Suppressor macrophage treated with lipopolysaccharide for 4 hours (primary cell): ENCODE results near the gene MXI1.

Experiments used
- DNase-seq: peaks from one replicate; pipeline ENCODE4 v3.0.0-alpha.2; 2020

MXI1 gene

GRCh38 chr10:110216942-110217661, 9.7 kb downstream of the MXI1 start:
- DNase-seq: no peak

GRCh38 chr10:110217662-110218008, 10.2 kb downstream of the MXI1 start:
- DNase-seq: no peak

- peak; percentile 62 for DNase-seq
Measured at GRCh38 chr10:110218632-110219031, 11.2 kb downstream of the MXI1 start.

- no peak for DNase-seq
Measured at GRCh38 chr10:110219884-110220283, 12.5 kb downstream of the MXI1 start.

- DNase-seq: no peak
Measured at GRCh38 chr10:110220398-110220797, 13.0 kb downstream of the MXI1 start.

- DNase-seq: no peak
Measured at GRCh38 chr10:110221044-110221720, 13.8 kb downstream of the MXI1 start.

- DNase-seq: peak; percentile 94
Measured at GRCh38 chr10:110221721-110222261, 14.4 kb downstream of the MXI1 start.

- no peak for DNase-seq
Measured at GRCh38 chr10:110222641-110223297, 15.4 kb downstream of the MXI1 start.

- no peak for DNase-seq
Measured at GRCh38 chr10:110223298-110223925, 16.0 kb downstream of the MXI1 start.

- no peak for DNase-seq
Measured at GRCh38 chr10:110224992-110225391, 17.6 kb downstream of the MXI1 start.

- DNase-seq: no peak
Measured at GRCh38 chr10:110225441-110225755, 18.0 kb downstream of the MXI1 start.

- DNase-seq: peak; percentile 96
Measured at GRCh38 chr10:110225756-110226542, 18.5 kb downstream of the MXI1 start.

- DNase-seq: peak; percentile 92
Measured at GRCh38 chr10:110226543-110226925, 19.1 kb downstream of the MXI1 start.

- peak; percentile 61 for DNase-seq
Measured at GRCh38 chr10:110226926-110227641, 19.7 kb downstream of the MXI1 start.

GRCh38 chr10:110228066-110228465, 20.7 kb downstream of the MXI1 start:
- DNase-seq: no peak

- DNase-seq: no peak
Measured at GRCh38 chr10:110229155-110229554, 21.8 kb downstream of the MXI1 start.

GRCh38 chr10:110233846-110234245, 26.4 kb downstream of the MXI1 start:
- no peak for DNase-seq

GRCh38 chr10:110237894-110238480, 30.6 kb downstream of the MXI1 start:
- no peak for DNase-seq

GRCh38 chr10:110239892-110240291, 32.5 kb downstream of the MXI1 start:
- no peak for DNase-seq

GRCh38 chr10:110241407-110241806, 34.0 kb downstream of the MXI1 start:
- DNase-seq: no peak

- no peak for DNase-seq
Measured at GRCh38 chr10:110241841-110242240, 34.4 kb downstream of the MXI1 start.

GRCh38 chr10:110242511-110242910, 35.1 kb downstream of the MXI1 start:
- no peak for DNase-seq
